OCI-LY1 (cell line): ENCODE results near the gene ARMH3.

ENCODE experiments used
- H2AFZ ChIP-seq: fragments of 200-600 bp; sonication (generic), shearing (Covaris generic); 2 replicates; pipeline ENCODE4 v1.6.0; 2014; ENCODE audit warnings: antibody characterized with exemption, mild to moderate bottlenecking, low read length
- H3F3A ChIP-seq: fragments of 200-600 bp; sonication (generic), shearing (Covaris generic); 2 replicates; pipeline ENCODE4 v1.6.0; 2014; ENCODE audit warnings: mild to moderate bottlenecking, antibody characterized with exemption, low read length, moderate library complexity; ENCODE audit not compliant: insufficient read depth
- H3K27ac ChIP-seq: fragments of 200-600 bp; sonication (generic); 2 replicates; pipeline ENCODE4 v1.5.1; 2014; ENCODE audit warnings: low read length, mixed run types, mild to moderate bottlenecking, low read depth; ENCODE audit not compliant: poor library complexity, severe bottlenecking
- H3K27me3 ChIP-seq: fragments of 200-600 bp; sonication (generic); 2 replicates; pipeline ENCODE4 v1.6.0; 2014; ENCODE audit warnings: antibody characterized with exemption, mild to moderate bottlenecking, low read length, moderate library complexity; ENCODE audit not compliant: insufficient read depth
- H3K36me3 ChIP-seq: fragments of 200-600 bp; sonication (generic); 2 replicates; pipeline ENCODE4 v1.6.1; 2014; ENCODE audit warnings: mild to moderate bottlenecking, antibody characterized with exemption, low read length, moderate library complexity, mixed read lengths; ENCODE audit not compliant: insufficient read depth
- H3K4me1 ChIP-seq: fragments of 200-600 bp; sonication (generic); 2 replicates; pipeline ENCODE4 v1.5.1; 2014; ENCODE audit warnings: mild to moderate bottlenecking, low read length, moderate library complexity; ENCODE audit not compliant: insufficient read depth, severe bottlenecking
- H3K4me2 ChIP-seq: fragments of 200-600 bp; sonication (generic), shearing (Covaris generic); 2 replicates; pipeline ENCODE4 v1.6.1; 2014; ENCODE audit warnings: low read length
- H3K4me3 ChIP-seq: fragments of 200-600 bp; sonication (generic); 2 replicates; pipeline ENCODE4 v1.5.1; 2014; ENCODE audit warnings: low read length, low read depth, mild to moderate bottlenecking, mixed read lengths; ENCODE audit not compliant: poor library complexity, severe bottlenecking
- H3K79me2 ChIP-seq: fragments of 200-600 bp; shearing (Covaris generic); 2 replicates; pipeline ENCODE4 v1.6.1; 2016; ENCODE audit warnings: mixed run types, low read length, mixed read lengths; ENCODE audit not compliant: insufficient read depth
- H3K9ac ChIP-seq: fragments of 200-600 bp; sonication (generic), shearing (Covaris generic); 2 replicates; pipeline ENCODE4 v1.6.1; 2014; ENCODE audit warnings: mild to moderate bottlenecking, low read length, mixed read lengths
- H3K9me2 ChIP-seq: fragments of 200-600 bp; sonication (generic), shearing (Covaris generic); 2 replicates; pipeline ENCODE4 v1.6.1; 2014; ENCODE audit warnings: low read depth, mild to moderate bottlenecking, low read length, mixed read lengths
- H3K9me3 ChIP-seq: fragments of 200-600 bp; shearing (Covaris generic); 2 replicates; pipeline ENCODE4 v1.6.1; 2014; ENCODE audit warnings: low read length, mixed read lengths
- H4K20me1 ChIP-seq: fragments of 200-600 bp; sonication (generic), shearing (Covaris generic); 2 replicates; pipeline ENCODE4 v1.6.0; 2016; ENCODE audit warnings: mild to moderate bottlenecking, low read length; ENCODE audit not compliant: insufficient read depth
- CTCF ChIP-seq: fragments of 200-600 bp; sonication (generic), shearing (Covaris generic); IDR thresholded peaks from 2 replicates; pipeline ENCODE4 v1.5.1; 2017; ENCODE audit warnings: mild to moderate bottlenecking, antibody characterized with exemption, low read length, moderate library complexity, mixed read lengths
- EZH2 ChIP-seq: fragments of 200-600 bp; sonication (generic), shearing (Covaris generic); IDR thresholded peaks from 2 replicates; pipeline ENCODE4 v1.8.0; 2017; ENCODE audit warnings: borderline replicate concordance, mixed run types, mild to moderate bottlenecking, antibody characterized with exemption, low read length, moderate library complexity, mixed read lengths

The ARMH3 gene

GRCh38 chr10:101939008-101939648 is 116.8 kb downstream of the ARMH3 start:
- Histone ChIP-seq H3K9ac (no peak overlapping the region), H3K79me2 (no peaks in the 10 kb centered on the region), H2AFZ (no peak overlapping the region), H3K9me3 (no peaks in the 10 kb centered on the region), H3F3A (no peaks in the 10 kb centered on the region), H3K4me2 (no peak overlapping the region), H3K9me2 (no peaks in the 10 kb centered on the region), H3K36me3 (no peaks in the 10 kb centered on the region), H3K27me3 (no peaks in the 10 kb centered on the region), H3K4me3 (no peak overlapping the region), H3K4me1 (no peaks in the 10 kb centered on the region), H3K27ac (no peak overlapping the region), H4K20me1 (no peaks in the 10 kb centered on the region)
- TF ChIP-seq CTCF (no peak), EZH2 (no peak)

- no peaks in the 10 kb centered on the region for H3K4me1 ChIP-seq
- no peaks in the 10 kb centered on the region for H3F3A ChIP-seq
- no peak overlapping the region for H3K4me3 ChIP-seq
- no peak overlapping the region for H2AFZ ChIP-seq
- no peak overlapping the region for H3K9ac ChIP-seq
- no peaks in the 10 kb centered on the region for H3K79me2 ChIP-seq
- no peaks in the 10 kb centered on the region for H3K27me3 ChIP-seq
- H4K20me1 ChIP-seq = no peaks in the 10 kb centered on the region
- H3K9me2 ChIP-seq = no peaks in the 10 kb centered on the region
- H3K36me3 ChIP-seq = no peaks in the 10 kb centered on the region
- no peak overlapping the region for H3K27ac ChIP-seq
- TF ChIP-seq EZH2 (no peak), CTCF (no peak)
- H3K4me2 ChIP-seq = no peak overlapping the region
- H3K9me3 ChIP-seq = no peaks in the 10 kb centered on the region
Measured at GRCh38 chr10:101938305-101939007, 117.5 kb downstream of the ARMH3 start.

GRCh38 chr10:101935431-101935830 is 120.5 kb downstream of the ARMH3 start:
- H3K36me3 ChIP-seq = no peaks in the 10 kb centered on the region
- no peaks in the 10 kb centered on the region for H3K79me2 ChIP-seq
- H4K20me1 ChIP-seq = no peaks in the 10 kb centered on the region
- H2AFZ ChIP-seq = no peak overlapping the region
- no peaks in the 10 kb centered on the region for H3K4me1 ChIP-seq
- H3K9me3 ChIP-seq = no peaks in the 10 kb centered on the region
- no peaks in the 10 kb centered on the region for H3K9me2 ChIP-seq
- no peaks in the 10 kb centered on the region for H3F3A ChIP-seq
- H3K4me2 ChIP-seq = no peak overlapping the region
- TF ChIP-seq CTCF (no peak), EZH2 (no peak)
- H3K9ac ChIP-seq = no peak overlapping the region
- H3K4me3 ChIP-seq = no peak overlapping the region
- H3K27ac ChIP-seq = no peak overlapping the region
- H3K27me3 ChIP-seq = no peaks in the 10 kb centered on the region
